Left lobe of liver (tissue), 2 donors: ENCODE data around the gene CRY2. TPM values are rescaled to one million over a fixed set of nuclear protein-coding genes. Genes with fewer than 3 reads are reported as not detected.

ENCODE experiments used
- ATAC-seq: fragments of 200-7000 bp; cut with Tn5 transposase; one replicate; pipeline ENCODE4 v1.9.1; 2020; ENCODE audit warnings: mild to moderate bottlenecking, moderate library complexity
- DNase-seq: peaks from one replicate; pipeline ENCODE4 v3.0.0-alpha.2; 2020; ENCODE audit warnings: low spot score
- total RNA-seq: library from RNA; stranded (reverse); gene quantifications from one replicate; pipeline ENCODE4 v1.2.1, GENCODE V29; 2021
- donor health status: DM: no; HTN: no; CAD: no; lungs with moderate emphysema.
- donor health status: DM: no; HTN: yes; CAD: no.

Gene CRY2
- total RNA-seq, 1 donor from 2014 or later = 52.9 TPM

GRCh38 chr11:45876401-45876800 is 29.1 kb downstream of the CRY2 start:
- ATAC-seq (peak; percentile 15), DNase-seq (no peak)

DNA sequence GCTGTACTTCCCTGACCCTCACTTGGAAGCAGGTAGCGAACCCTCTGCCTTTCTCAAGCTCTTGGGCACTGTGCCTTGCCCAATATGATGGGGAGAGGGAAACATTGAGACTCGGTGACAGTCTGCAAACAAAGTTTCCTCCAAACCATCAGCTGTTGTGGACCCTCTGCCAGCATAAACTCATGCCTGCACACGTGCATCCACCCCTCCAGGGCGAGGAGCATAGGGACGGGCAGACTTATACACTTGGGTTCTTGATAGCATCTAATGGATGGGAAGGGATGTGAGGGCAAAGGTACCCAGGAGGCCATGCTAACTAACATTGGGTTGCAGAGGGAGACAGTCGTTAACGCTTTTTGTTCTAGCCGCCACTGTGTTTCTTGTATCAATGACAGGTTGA is 29.9 kb downstream of the CRY2 start:
- ATAC-seq (no peak), DNase-seq (no peak)

GRCh38 chr11:45877845-45878244 is 30.6 kb downstream of the CRY2 start:
- ATAC-seq (no peak), DNase-seq (no peak)

DNA sequence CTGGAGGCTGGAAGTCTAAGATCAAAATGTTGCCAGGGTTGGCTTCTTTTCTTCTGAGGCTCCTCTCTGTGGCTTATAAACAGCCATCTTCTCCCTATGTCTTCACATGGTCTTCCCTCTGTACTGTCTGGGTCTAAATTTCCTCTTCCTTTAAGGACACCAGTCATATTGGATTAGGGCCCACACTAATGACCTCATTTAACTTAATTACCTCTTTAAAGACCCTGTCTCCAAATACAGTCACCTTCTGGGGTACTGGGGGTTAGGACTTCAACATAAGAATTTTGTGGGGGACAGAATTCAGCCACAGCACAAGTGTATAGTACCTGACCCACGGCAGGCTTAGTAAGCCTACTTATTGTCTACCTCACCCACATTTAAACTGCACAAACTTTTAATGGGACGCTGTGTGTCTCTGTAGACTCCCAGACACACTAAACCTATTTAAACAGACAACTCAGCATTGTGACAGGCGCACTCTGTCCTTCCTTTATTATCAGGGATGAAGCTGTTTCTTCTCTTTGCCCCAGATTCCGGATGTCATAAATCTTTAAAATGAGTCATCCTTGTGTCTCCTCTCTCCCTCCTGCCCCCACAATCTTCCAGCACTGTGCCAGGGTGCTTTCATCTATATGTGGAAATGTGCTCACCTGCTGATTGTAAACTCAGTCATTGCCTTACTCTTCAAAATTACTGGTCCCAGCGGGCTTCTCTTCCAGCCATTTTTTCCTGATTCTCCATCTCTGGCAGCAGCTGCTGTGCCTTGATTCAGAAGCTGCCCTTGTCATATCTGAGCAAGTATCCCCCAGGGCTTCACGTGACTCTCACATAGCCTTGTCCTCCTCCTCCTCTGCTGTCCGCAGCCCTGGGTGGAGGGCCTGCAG is 32.8 kb downstream of the CRY2 start:
- ATAC-seq (no peak), DNase-seq (no peak)

GRCh38 chr11:45880772-45881570 is 33.7 kb downstream of the CRY2 start:
- ATAC-seq (no peak), DNase-seq (no peak)

DNA sequence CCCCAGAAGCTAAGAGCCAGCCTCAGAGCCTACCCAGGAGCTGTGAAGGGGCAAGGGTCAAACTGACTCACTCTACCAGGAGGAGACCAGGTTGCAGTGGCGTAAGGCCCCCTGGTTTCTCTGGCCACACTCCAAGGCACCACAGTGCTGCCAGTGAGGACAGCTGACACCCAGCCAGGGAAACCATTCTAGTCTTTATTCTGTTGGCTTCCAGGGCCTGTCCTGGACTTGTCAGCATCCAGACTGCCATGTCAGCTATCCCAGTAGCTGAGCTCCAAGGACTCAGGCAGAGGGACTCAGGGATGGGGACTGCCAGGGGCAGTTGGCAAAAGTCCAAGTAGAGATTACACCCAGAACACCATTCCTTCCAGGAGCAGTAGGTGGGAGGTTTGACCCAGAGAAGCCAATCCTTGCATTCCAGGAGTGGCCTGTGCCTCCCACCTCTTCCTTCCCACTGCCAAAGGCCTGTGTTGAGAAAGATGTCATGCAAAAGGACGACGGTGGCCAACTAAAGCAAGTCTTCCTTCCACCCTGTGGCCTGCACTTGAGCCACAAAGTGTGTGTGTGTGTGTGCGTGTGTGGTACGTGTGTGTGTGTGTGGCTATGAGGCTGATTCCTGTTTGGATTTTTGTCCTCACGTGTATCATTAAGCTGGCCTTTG is 34.6 kb downstream of the CRY2 start:
- no peak for ATAC-seq

DNA sequence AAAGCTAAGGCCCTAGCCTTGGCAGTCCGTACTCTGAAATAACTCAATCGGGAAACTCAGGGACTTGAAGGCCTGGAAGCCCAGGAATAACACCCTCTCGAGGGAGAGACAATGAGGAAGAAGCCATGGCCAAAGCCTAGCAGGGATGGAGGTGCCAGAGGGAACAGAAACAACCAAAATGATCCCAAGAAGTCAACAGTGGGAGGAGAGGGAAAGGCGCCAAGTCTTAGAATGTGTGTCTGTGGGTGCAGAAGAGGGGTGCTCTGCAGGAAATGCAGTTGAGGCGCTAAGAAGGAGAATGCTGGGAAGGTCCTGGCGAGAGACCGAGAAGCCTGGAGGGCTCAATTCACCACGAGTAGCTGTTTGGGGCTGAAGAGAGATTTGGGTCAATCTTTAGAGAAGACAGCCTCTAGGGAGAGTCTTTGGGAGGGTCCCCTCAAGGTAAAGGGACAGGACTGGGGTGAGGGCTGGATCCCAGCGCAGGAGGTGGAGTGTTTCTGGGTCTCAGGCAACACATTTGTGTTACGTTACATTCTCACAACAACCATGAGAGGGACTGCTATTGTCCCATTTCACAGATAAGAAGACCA is 37.4 kb downstream of the CRY2 start:
- DNase-seq (no peak), ATAC-seq (peak; percentile 3)

More for the DNA sequence above, 34.6 kb downstream of the CRY2 start:
- no peak for DNase-seq

GRCh38 chr11:45885274-45885920 is 38.1 kb downstream of the CRY2 start, which contains the start of gene MAPK8IP1:
Gene MAPK8IP1, plus strand, starts transcription at chr11:45885651. Its CDS starts 170 bp downstream, at chr11:45885821.
- peak; percentile 76 for DNase-seq
- peak; percentile 86 for ATAC-seq

- DNase-seq = no peak
- no peak for ATAC-seq
Observed at GRCh38 chr11:45885921-45886721, 38.8 kb downstream of the CRY2 start.

- DNase-seq = no peak
- no peak for ATAC-seq
Observed at GRCh38 chr11:45886816-45887520, 39.7 kb downstream of the CRY2 start.

- no peak for ATAC-seq
- DNase-seq = no peak
Observed at GRCh38 chr11:45887587-45887986, 40.3 kb downstream of the CRY2 start.

DNA sequence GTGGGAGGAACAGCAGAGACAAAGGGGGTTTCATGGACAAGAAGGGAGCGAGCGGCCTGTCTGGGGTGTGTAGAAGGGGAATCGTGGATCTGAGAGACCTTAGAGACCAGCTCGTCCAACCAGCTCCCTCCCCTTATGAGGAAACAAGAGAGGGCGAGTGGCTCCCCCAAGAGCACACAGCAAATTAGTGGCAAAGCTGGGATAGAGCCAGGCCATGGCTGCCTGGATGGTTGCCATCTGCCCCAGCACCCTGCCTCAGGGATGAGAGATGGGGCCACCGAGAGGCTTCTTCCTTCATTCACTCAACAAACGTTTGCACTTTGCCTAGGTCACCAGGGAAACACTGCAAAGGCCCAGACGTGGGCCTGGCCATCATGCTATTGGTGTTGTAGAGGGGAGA is 42.3 kb downstream of the CRY2 start:
- ATAC-seq = no peak
- DNase-seq = no peak

GRCh38 chr11:45889966-45890365 is 42.7 kb downstream of the CRY2 start:
- ATAC-seq (no peak), DNase-seq (no peak)

- peak; percentile 93 for DNase-seq
- peak; percentile 88 for ATAC-seq
Observed at GRCh38 chr11:45890886-45891550, 43.7 kb downstream of the CRY2 start.

GRCh38 chr11:45892856-45893255 is 45.6 kb downstream of the CRY2 start:
- DNase-seq (peak; percentile 79), ATAC-seq (peak; percentile 61)

DNA sequence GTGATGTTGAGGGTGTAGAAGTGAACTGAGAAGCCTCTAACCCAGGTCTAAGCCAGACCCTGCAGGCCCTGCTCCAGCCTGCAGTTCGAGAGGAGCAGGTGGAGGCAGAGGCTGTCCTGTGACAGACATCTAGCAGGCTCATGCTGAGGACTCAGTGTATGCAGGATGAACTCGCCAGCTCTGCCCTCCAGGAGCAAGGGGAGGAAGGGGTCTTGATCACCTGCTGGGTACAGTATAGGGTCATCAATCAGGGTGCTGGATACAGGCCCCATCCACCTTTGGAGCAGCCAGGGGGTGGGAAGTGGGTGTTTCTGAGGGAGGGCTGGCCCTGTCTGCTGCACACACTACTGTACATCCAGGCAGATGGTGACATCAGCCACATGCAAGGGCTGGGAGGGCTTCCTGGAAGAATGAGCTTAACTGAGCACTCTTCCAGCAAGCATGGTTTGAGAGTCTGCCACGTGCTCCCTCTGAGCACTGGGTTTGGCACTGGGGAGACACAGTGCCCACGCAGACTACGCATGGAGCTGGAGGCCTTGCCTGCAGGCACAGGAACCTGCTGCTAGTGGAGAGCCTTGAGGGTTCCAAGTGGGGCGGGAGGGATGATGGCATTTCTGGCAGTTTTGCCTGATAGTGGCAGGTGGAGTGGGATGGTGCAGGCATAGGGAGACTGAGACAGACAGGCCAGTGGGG is 47.4 kb downstream of the CRY2 start:
- no peak for DNase-seq
- ATAC-seq = no peak

- no peak for DNase-seq
- ATAC-seq = no peak
Observed at GRCh38 chr11:45895553-45896259, 48.4 kb downstream of the CRY2 start.
